ENCODE measurements around the gene ASCL2. TPM values are rescaled to one million over a fixed set of nuclear protein-coding genes. Genes with fewer than 3 reads are reported as not detected.

The ASCL2 gene
- total and polyA plus RNA-seq, 2 of the 4 experiments (the other 2 are of a cell fraction): not detected

GRCh38 chr11:2289859-2290258 is 19.5 kb upstream of the ASCL2 start:
- BruUV-seq (replicated peaks): no TSS peak

More at GRCh38 chr11:2289859-2290258, 19.5 kb upstream of the ASCL2 start:
- Histone ChIP-seq H3K4ac (ENCODE audit: low read depth, low read length) (no peak overlapping the region), H3K9me1 (ENCODE audit: insufficient read depth, low read length) (no peaks in the 10 kb centered on the region), H3K27ac (ENCODE audit: insufficient read depth, low read length) (no peak overlapping the region), H3K18ac (ENCODE audit: low read depth, low read length) (no peak overlapping the region), H4K5ac (ENCODE audit: low read depth, low read length) (no peak overlapping the region), H3K27me3 (ENCODE audit: control insufficient read depth, insufficient read depth, low read length) (peaks cover 43% of the 10 kb centered on the region), H4K20me1 (ENCODE audit: insufficient read depth, low read length) (no peaks in the 10 kb centered on the region), H2AFZ (replicated peaks; ENCODE audit: low read length, poor library complexity) (no peak overlapping the region), H3K79me1 (ENCODE audit: low read depth in 1 of 2, low read length in 2 of 2) (no peaks in the 10 kb centered on the region), H2BK20ac (ENCODE audit: low read depth, low read length) (no peak overlapping the region), H3K14ac (replicated peaks; ENCODE audit: low read depth, low read length) (no peak overlapping the region), H3K4me2 (ENCODE audit: low read depth, low read length) (no peak overlapping the region), H3K4me3 (ENCODE audit: insufficient read depth, low read depth, low read length) (no peak overlapping the region), H3K9me3 (ENCODE audit: control insufficient read depth, insufficient read depth, low read length) (no peaks in the 10 kb centered on the region), H4K91ac (ENCODE audit: insufficient read depth, low read depth, low read length) (no peak overlapping the region), H2BK5ac (ENCODE audit: low read depth, low read length, poor library complexity, severe bottlenecking) (no peak overlapping the region), H3K23ac (ENCODE audit: low read depth, low read length) (no peak overlapping the region), H3K36me3 (ENCODE audit: control insufficient read depth, insufficient read depth, low read length) (no peaks in the 10 kb centered on the region), H2BK15ac (ENCODE audit: low read depth, low read length) (no peak overlapping the region), H3K9ac (ENCODE audit: low read depth, low read length) (no peak overlapping the region), H2AK9ac (replicated peaks; ENCODE audit: low read depth, low read length, poor library complexity) (no peak overlapping the region), H3K4me1 (ENCODE audit: control insufficient read depth, insufficient read depth, low read length) (no peaks in the 10 kb centered on the region), H2AK5ac (ENCODE audit: low read depth, low read length) (no peak overlapping the region), H2BK120ac (ENCODE audit: low read depth, low read length) (no peak overlapping the region), H3K56ac (ENCODE audit: extremely low read depth, insufficient read depth, low read length) (no peak overlapping the region), H4K8ac (ENCODE audit: low read depth in 2 of 2, low read length in 2 of 2) (no peak overlapping the region)
- 20% methylated on average over 2 of the region's 10 CpGs; no CpG with 5 or more reads in 1 of the 2 experiments for WGBS, 2 experiments (ENCODE audit: extremely low coverage in 2 of 2, insufficient read length in 1 of 2)
- ChIA-PET CTCF (no interaction called here), POLR2A (ENCODE audit: unreplicated experiment) (no interaction called here)
- intact Hi-C loops (cut with micrococcal nuclease): no loop called here
- dilution Hi-C loops (cut with HindIII; ENCODE audit: low sequenced_read_pairs, unreplicated experiment): no loop called here
- DNase-seq (no peak), ATAC-seq (ENCODE audit: low read depth) (no peak)
- in situ Hi-C loops (cut with MboI; ENCODE audit: low sequenced_read_pairs): no loop called here
- TF ChIP-seq MAFK (IDR thresholded peaks at IDR 0.05; ENCODE audit: low read depth, low read length) (no peak), RFX5 (IDR thresholded peaks at IDR 0.05; ENCODE audit: low read depth, low read length) (no peak), ELK1 (IDR thresholded peaks at IDR 0.05; ENCODE audit: borderline replicate concordance, low read depth, low read length) (no peak), MAZ (IDR thresholded peaks at IDR 0.05; ENCODE audit: borderline replicate concordance, low read depth, low read length) (no peak), NFE2L2 (IDR thresholded peaks at IDR 0.05; ENCODE audit: low read depth, low read length) (no peak), RAD21 (IDR thresholded peaks at IDR 0.05; ENCODE audit: low read length) (no peak), POLR2A (IDR thresholded peaks at IDR 0.05; ENCODE audit: low read depth, low read length) (no peak), CEBPB (IDR thresholded peaks at IDR 0.05; ENCODE audit: low read depth, low read length) (no peak), SMC3 (IDR thresholded peaks at IDR 0.05; ENCODE audit: low read depth, low read length) (no peak), MXI1 (IDR thresholded peaks at IDR 0.05; ENCODE audit: borderline replicate concordance, low read depth, low read length) (no peak), FOS (IDR thresholded peaks at IDR 0.05; ENCODE audit: low read depth, low read length) (no peak), RCOR1 (IDR thresholded peaks at IDR 0.05; ENCODE audit: insufficient replicate concordance, low read length) (no peak), BHLHE40 (IDR thresholded peaks at IDR 0.05; ENCODE audit: low read depth, low read length) (no peak), USF2 (IDR thresholded peaks at IDR 0.05; ENCODE audit: low read depth, low read length) (no peak), CHD1 (IDR thresholded peaks at IDR 0.05; ENCODE audit: low read depth, low read length) (no peak)

All from IMR-90 (cell line).